NCI-H2029 (cell line): ENCODE data around the gene DENND1A.
"Not testable (repeated sequence)": the region's sequence is repeated elsewhere in the genome, so short reads cannot be mapped to it uniquely, and the experiment has no call there.

Experiments
- DNase-seq: peaks from one replicate; lab custom pipeline; 2025; lab: John Stamatoyannopoulos, UW

DENND1A gene

GRCh38 chr9:123929870-123930831 is at the start of gene DENND1A:
TSS of gene DENND1A (minus strand) at chr9:123930126. CDS start at chr9:123929905, 221 bp downstream.
- peak; percentile 91 for DNase-seq

DNA sequence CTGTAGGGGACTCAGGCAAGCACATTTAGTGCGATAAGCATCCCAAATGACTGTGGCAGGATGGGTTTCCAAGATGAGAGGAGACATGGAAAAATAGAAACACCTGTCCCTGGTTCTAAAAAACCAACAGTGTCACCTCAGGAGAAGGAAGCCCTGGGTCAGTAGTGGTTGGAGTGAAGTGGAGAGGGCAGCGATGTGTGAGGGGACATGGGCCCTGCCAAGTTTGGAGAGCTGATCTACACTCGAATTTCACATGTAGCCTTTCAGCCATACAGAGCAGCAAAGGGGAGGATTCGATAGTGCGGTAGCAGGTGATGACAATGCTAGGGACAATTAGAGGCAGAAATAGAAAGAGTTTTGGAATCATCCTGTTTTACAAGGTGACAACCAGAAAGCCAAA is 49.1 kb upstream of the DENND1A start:
- DNase-seq, result peak; percentile 89

- DNase-seq, result not testable (repeated sequence)
Measured at GRCh38 chr9:123976579-123976978, 46.7 kb upstream of the DENND1A start.

GRCh38 chr9:123975871-123976270 is 45.9 kb upstream of the DENND1A start:
- DNase-seq, result no peak

DNA sequence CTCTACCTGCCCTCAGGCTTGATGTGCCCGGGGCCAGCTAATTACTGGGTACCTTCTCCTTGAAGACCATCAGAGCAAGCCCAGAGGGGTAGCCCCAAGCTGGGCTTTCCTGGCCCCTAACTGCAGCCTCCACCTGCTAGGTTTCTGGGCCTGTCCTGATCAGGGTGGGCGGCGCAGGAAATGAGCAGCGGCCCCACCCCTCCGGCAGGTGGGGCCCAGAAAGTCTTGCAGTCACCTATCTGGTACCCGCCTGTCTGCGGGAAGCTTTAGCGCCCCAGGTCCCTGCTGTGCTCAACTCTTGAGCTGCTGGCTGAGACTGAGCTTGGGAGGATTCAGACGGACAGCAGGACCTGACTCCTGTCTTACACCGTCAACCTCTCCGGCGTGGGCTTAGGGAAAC is 44.5 kb upstream of the DENND1A start:
- DNase-seq, result no peak

DNA sequence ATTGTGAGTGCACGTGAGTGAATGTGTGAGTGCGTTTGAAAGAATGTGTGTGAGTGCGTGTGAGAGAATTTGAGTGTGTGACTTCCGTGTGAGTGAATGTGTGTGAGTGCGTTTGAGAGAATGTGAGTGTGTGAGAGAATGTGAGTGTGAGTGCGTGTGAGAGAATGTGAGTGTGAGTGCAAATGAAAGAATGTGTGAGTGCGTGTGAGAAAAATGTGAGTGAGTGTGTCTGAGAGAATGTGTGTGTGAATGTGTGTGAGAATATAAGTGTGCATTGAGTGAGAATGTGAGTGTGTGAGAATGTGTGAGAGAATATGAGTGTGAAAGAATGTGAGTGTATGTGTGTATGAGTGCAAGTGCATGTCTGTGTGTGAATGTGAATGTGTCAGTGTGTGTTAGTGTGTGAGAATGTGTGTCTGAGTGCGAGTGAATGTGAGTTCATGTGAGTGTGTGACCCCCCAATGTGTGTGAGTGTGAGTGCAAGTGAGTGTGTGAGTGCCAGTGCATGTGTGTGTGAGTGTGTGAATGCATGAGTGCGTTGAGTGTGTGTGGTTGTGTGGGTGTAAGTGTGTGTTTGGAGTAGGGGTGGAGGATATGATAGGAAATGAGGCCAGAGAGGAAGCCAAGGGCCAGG is 43.8 kb upstream of the DENND1A start:
- DNase-seq, result no peak

GRCh38 chr9:123972618-123973017 is 42.7 kb upstream of the DENND1A start:
- no peak for DNase-seq

- DNase-seq, result no peak
Measured at GRCh38 chr9:123967323-123967722, 37.4 kb upstream of the DENND1A start.

DNA sequence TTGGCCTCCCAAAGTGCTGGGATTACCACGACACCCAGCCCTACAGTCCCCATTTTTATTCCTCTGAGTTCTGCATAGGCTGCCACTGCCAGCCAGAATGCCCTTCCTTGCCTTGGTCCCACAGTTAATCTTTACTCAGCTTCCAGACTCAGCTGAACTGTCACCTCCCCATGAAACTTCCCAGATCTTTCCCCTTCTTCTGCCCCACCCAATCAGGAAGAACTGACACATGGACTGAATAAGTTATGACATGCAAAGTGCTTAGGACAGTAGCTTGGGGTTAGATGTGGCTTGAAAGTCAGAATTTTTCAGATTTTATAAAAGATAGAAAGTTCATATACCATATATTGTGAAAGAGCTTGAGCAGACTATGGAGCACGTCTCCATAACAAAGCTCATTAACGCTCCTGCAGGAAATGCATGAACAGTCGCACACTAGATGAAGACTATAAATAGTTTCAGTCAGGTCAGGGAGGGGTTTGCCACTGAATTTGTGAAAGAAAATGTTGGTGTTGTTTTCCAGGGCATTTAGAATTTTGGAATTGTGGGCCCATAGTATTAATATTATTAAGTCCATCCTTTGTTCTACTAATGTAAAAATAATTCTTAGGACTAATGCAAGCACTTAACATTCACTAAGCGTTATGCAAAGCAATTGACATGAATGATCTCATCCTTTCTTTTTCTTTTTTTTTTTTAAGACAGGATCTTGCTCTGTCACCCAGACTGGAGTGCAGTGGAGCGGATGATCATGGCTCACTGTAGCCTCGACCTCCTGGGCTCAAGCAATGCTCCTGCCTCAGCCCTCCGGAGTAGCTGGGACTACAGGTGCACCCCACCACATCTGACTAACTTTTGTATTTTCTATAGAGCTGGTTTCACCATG is 36.1 kb upstream of the DENND1A start:
- DNase-seq, result no peak

GRCh38 chr9:123964761-123965160 is 34.8 kb upstream of the DENND1A start:
- no peak for DNase-seq

DNA sequence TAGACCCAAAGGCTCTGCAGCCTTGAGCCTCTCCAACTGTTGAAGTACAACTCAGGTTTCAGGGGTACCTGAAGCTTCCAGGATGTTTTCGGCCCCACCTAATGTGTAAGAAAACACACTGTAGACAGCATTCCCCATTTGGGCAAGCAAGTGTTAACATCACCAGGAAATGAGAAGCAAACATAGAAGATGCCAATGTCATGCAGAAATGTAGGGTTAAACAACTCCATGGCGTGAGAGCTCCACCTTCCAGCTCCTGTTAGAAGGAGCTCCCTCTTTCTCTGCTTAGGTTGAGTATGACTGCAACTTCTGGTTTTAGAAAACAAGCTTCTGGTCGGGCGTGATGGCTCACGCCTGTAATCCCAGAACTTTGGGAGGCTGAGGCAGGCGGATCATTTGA is 31.0 kb upstream of the DENND1A start:
- DNase-seq, result peak; percentile 21

DNA sequence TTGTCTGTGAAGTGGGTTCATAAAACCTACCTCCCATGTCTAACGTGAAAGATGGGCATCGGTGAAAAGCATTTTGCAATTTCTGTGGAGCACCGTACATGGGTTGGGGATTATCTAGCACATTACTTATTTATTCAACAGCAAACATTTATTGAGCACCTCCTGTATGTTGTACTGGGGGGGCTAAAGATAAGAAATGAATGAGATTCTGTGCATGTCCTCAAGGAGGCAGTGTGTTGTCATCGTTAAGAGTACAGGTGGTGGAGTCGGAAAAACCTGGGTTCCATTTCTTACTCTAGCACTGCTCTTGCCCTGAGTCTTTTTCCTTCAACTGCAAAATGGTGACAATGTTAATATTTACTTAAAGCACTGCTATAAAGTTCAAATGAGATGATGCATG is 30.4 kb upstream of the DENND1A start:
- no peak for DNase-seq

- DNase-seq, result no peak
Measured at GRCh38 chr9:123959787-123960186, 29.9 kb upstream of the DENND1A start.

GRCh38 chr9:123957731-123958130 is 27.8 kb upstream of the DENND1A start:
- no peak for DNase-seq

DNA sequence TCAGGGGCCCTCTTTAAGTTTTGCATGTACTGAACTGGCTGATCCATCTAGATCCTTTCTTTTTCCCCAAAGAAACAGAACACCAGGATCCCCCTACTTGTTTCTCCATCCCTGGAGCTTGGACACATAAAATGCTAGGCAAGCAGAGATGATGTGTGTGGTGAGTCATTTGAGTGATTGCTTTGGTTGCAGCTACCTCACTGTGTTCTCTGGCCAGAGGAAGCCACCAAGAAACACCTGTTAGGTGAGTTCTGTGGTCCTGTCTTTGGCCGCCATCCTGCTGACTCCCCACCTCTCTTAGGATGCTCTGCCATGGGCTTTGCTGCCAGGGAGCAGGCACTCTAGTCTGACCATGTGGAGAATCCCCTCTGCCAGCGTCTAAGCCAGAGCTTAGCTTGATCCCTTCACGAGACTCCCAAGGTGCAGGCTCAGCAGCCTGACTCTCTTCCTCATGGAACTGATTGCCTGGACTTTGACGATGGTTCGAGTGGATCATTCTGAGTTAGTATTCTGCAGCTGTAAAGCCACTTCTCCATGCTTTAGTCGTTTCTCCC is 27.3 kb upstream of the DENND1A start:
- DNase-seq, result no peak

DNA sequence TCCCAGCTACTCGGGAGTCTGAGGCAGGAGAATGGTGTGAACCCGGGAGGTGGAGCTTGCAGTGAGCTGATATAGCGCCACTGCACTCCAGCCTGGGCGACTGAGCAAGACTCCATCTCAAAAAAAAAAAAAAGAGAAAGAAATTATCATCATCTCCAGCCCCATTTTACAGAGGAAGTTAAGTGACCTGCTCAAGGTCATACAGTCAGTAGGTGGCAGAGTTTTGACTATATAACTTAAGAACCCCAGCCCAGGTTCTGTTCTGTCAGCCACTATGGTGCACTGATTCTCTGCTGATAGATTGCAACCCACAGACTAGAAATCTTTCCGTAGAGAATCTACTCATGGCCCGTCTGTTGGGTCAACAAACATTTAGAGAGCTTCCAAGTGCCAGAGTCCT is 25.7 kb upstream of the DENND1A start:
- no peak for DNase-seq

- no peak for DNase-seq
Measured at GRCh38 chr9:123954518-123955280, 24.8 kb upstream of the DENND1A start.

DNA sequence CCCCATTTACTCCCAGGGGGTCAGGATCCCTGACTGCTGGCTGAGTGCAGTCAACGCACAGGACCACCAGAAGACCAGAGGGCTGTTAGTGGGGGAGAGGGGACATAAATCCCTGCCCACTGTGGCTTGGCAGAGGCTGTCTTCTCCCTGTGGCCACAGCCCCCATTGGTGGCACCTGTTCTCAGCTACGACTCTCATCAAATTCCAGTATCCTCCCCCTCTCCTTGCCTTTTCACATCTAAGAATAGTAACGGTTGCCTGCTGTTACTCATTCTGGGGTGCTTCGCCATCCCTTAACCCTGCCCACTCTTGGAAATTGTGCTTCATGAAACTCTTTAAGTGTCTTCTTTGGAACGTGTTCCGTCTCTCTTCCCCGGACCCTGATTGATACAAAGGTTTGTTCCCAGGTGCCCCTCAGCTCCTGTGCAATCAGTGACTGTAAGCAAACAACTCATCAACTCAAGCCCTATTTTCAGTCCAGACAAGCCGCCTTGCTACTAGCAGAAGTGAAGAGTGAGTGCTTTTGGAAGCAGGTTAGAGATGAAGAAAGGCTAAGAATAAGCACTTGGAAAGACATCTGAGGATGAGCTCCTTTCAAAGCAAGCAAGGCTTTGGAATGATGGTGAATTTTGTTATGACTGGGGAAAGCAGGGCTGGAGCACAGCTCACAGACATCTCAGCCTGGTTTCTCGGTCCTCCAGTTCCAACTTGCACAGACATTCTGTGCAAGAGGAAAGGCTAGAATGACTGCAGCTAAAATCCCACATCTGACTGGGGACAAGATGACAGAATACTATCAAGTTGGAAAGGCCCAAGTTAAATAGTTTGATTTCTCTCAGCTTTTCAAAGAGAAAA is 22.9 kb upstream of the DENND1A start:
- no peak for DNase-seq

DNA sequence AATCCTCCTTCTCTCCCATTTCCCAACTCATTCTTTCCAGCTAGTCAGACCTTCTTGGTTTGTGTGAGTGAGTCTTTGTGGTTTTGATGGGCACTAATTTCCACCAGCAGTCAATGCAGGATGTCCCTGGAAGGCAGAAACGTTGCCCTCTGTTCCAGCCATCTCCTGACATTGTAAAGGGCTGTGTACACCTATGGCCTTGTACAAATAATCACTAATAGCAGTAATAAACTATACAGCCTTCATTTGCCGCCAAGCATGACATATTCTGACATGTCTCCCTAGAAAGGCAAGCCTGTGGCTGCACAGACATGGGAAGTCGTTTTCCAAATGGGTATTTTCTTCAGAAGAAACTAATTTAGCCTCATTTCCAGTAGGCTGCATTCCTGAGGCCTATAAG is 18.4 kb upstream of the DENND1A start:
- DNase-seq, result no peak

- DNase-seq, result no peak
Measured at GRCh38 chr9:123947326-123947725, 17.4 kb upstream of the DENND1A start.
